ENCODE results near the gene RTN4RL1. TPM values are rescaled to one million over a fixed set of nuclear protein-coding genes. Genes with fewer than 3 reads are reported as not detected.

The RTN4RL1 gene
- total and polyA plus RNA-seq, 2 of the 13 experiments (the other 11 are each of a cell fraction or from before 2014, with no cell fraction given): 0.01 TPM; not detected in 1

GRCh38 chr17:2054512-2055291 is 29.6 kb upstream of the RTN4RL1 start, which contains the start of gene HIC1 (continued):
- TF ChIP-seq CERS6 (CRISPR knock-in tag; IDR thresholded peaks at IDR 0.05): no peak
- no peak for TF ChIP-seq E2F1 (CRISPR knock-in tag; IDR thresholded peaks at IDR 0.05)
- TF ChIP-seq SCMH1 (CRISPR knock-in tag; IDR thresholded peaks at IDR 0.05; ENCODE audit: borderline replicate concordance): no peak
- no peak for TF ChIP-seq SMARCE1 (IDR thresholded peaks at IDR 0.05; ENCODE audit: borderline replicate concordance)
- TF ChIP-seq ZNF292 (CRISPR knock-in tag; IDR thresholded peaks at IDR 0.05; ENCODE audit: borderline replicate concordance, low read depth): no peak
- no peak for TF ChIP-seq MYNN (CRISPR knock-in tag; IDR thresholded peaks at IDR 0.05; ENCODE audit: low read depth)
- TF ChIP-seq FOXK1 (CRISPR knock-in tag; IDR thresholded peaks at IDR 0.05; ENCODE audit: borderline replicate concordance, low read depth): no peak
- no peak for TF ChIP-seq ZNF383 (CRISPR knock-in tag; IDR thresholded peaks at IDR 0.05; ENCODE audit: borderline replicate concordance)
- TF ChIP-seq ZNF543 (CRISPR knock-in tag; IDR thresholded peaks at IDR 0.05): no peak
- no peak for TF ChIP-seq ZNF24 (IDR thresholded peaks at IDR 0.05)
- no peak for TF ChIP-seq GATA4 (IDR thresholded peaks at IDR 0.05; ENCODE audit: borderline replicate concordance, low read depth)
- no peak for TF ChIP-seq ZNF563 (CRISPR knock-in tag; IDR thresholded peaks at IDR 0.05)
- no peak for TF ChIP-seq ZNF652 (CRISPR knock-in tag; IDR thresholded peaks at IDR 0.05; ENCODE audit: borderline replicate concordance, low read depth)
- no peak for TF ChIP-seq HMG20B (CRISPR knock-in tag; conservative IDR thresholded peaks at IDR 0.05)
- no peak for TF ChIP-seq GPN1 (CRISPR knock-in tag; IDR thresholded peaks at IDR 0.05; ENCODE audit: borderline replicate concordance)
- TF ChIP-seq ATF7-NPFF (CRISPR knock-in tag; IDR thresholded peaks at IDR 0.05; ENCODE audit: low read depth): peak; percentile 14; the same call in 1 of the 2 replicates
- no peak for TF ChIP-seq U2AF2 (IDR thresholded peaks at IDR 0.05; ENCODE audit: low read depth, low read length)
- no peak for TF ChIP-seq ZFP36L1 (CRISPR knock-in tag; IDR thresholded peaks at IDR 0.05)
- TF ChIP-seq NKX3-1 (CRISPR knock-in tag; IDR thresholded peaks at IDR 0.05): no peak
- TF ChIP-seq ZNF281 (CRISPR knock-in tag; IDR thresholded peaks at IDR 0.05; ENCODE audit: borderline replicate concordance): no peak
- no peak for TF ChIP-seq ZNF773 (CRISPR knock-in tag; IDR thresholded peaks at IDR 0.05; ENCODE audit: borderline replicate concordance)
- TF ChIP-seq PHF5A (CRISPR knock-in tag; IDR thresholded peaks at IDR 0.05; ENCODE audit: low read depth, unreplicated experiment): no peak
- TF ChIP-seq HMG20A (CRISPR knock-in tag; IDR thresholded peaks at IDR 0.05; ENCODE audit: borderline replicate concordance): no peak
- TF ChIP-seq RFXANK (CRISPR knock-in tag; IDR thresholded peaks at IDR 0.05): no peak
- TF ChIP-seq ZNF136 (CRISPR knock-in tag; IDR thresholded peaks at IDR 0.05; ENCODE audit: low read depth): no peak
- TF ChIP-seq ZNF724P (CRISPR knock-in tag; IDR thresholded peaks at IDR 0.05; ENCODE audit: borderline replicate concordance): no peak; the same call in 1 of the 2 replicates
- peak; percentile 35; the same call in 1 of the 2 replicates for TF ChIP-seq GABPB1 (CRISPR knock-in tag; IDR thresholded peaks at IDR 0.05)
- no peak for TF ChIP-seq GATAD2A (CRISPR knock-in tag; IDR thresholded peaks at IDR 0.05)

All from HepG2 (cell line).